Measurements from ENCODE around the gene TEX35. TPM values are rescaled to one million over a fixed set of nuclear protein-coding genes. Genes with fewer than 3 reads are reported as not detected.

TEX35 gene
- total RNA-seq, 1 experiment from 2014 or later = not detected

DNA sequence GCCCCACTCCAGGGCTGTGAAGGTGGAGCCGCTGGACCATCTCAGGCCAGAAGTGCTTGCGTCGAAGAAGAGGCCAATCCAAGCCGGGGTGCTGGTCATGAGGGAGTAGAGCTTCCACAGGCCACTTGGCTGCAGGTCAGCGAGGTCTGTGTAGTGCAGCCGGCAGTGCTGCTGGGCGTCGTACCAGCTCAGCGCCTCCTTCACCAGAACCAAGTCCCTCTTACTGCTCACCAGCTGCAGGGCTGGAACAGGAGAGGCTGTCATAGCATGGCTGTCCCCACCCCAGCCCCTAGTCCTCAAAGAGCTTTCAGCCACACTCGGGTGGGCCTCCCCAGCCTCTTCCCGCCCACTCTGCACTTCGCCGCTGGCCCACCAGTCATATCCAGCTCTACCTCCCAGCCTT lies 18.3 kb upstream of the TEX35 start:
- Histone ChIP-seq H3K4me3 (no peak overlapping the region), H3K4me1 (replicated peaks; ENCODE audit: insufficient read depth) (no peaks in the 10 kb centered on the region), H3K9me2 (ENCODE audit: insufficient read depth) (no peaks in the 10 kb centered on the region), H3K36me3 (ENCODE audit: low read depth) (no peaks in the 10 kb centered on the region), H4K20me1 (ENCODE audit: insufficient read depth) (no peaks in the 10 kb centered on the region), H3K9me3 (ENCODE audit: insufficient read depth, low read depth) (no peaks in the 10 kb centered on the region), H3K4me2 (no peak overlapping the region), H3K27me3 (ENCODE audit: insufficient read depth, low read depth) (no peaks in the 10 kb centered on the region), H3K79me2 (ENCODE audit: low read depth) (no peaks in the 10 kb centered on the region), H3F3A (ENCODE audit: insufficient read depth, low read depth) (peaks cover 3% of the 10 kb centered on the region; the same call in 1 of the 2 replicates), H2AFZ (no peak overlapping the region), H3K27ac (no peak overlapping the region)
- ChIA-PET POLR2A (ENCODE audit: unreplicated experiment) (no interaction called here), CTCF (interaction anchor here (0.6 to 1.1 kb wide), 2 partner anchors 9 to 441 kb away, joined by 3 to 4 read pairs; no protein-coding TSS in a partner anchor)
- TF ChIP-seq, protein P1, sequence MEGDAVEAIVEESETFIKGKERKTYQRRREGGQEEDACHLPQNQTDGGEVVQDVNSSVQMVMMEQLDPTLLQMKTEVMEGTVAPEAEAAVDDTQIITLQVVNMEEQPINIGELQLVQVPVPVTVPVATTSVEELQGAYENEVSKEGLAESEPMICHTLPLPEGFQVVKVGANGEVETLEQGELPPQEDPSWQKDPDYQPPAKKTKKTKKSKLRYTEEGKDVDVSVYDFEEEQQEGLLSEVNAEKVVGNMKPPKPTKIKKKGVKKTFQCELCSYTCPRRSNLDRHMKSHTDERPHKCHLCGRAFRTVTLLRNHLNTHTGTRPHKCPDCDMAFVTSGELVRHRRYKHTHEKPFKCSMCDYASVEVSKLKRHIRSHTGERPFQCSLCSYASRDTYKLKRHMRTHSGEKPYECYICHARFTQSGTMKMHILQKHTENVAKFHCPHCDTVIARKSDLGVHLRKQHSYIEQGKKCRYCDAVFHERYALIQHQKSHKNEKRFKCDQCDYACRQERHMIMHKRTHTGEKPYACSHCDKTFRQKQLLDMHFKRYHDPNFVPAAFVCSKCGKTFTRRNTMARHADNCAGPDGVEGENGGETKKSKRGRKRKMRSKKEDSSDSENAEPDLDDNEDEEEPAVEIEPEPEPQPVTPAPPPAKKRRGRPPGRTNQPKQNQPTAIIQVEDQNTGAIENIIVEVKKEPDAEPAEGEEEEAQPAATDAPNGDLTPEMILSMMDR (conservative IDR thresholded peaks at IDR 0.05) = no peak
- no peak for TF ChIP-seq EZH2 (IDR thresholded peaks at IDR 0.05; ENCODE audit: low read depth)
- BruUV-seq (replicated peaks) = no TSS peak
- intact Hi-C loops (cut with micrococcal nuclease; ENCODE audit: unreplicated experiment) = no loop called here
- DNase-seq = no peak

DNA sequence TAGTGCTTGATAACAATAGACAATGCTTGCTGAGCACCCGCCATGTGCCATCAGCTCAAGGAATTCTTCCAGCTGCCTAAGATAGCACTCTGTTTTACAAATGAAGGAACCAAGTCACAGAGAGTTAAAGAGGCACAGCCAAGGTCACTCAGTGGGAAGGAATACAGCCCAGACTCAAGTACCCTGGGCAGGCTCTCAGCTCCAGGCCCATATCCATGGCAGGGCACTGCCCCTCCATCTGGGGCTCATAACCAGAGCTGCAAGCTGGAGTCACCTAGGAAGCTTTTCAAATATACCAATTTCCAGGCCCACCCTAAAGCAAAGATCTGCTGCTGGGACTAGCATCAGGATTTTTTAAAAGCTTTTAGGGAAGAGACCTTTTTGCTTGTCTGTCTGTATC lies 17.8 kb upstream of the TEX35 start:
- no peak overlapping the region for H3K27ac ChIP-seq
- intact Hi-C loops (cut with micrococcal nuclease; ENCODE audit: unreplicated experiment) = no loop called here
- H3F3A ChIP-seq (ENCODE audit: insufficient read depth, low read depth) = peaks cover 3% of the 10 kb centered on the region; the same call in 1 of the 2 replicates
- no peaks in the 10 kb centered on the region for H3K9me2 ChIP-seq (ENCODE audit: insufficient read depth)
- no peak overlapping the region for H2AFZ ChIP-seq
- TF ChIP-seq EZH2 (IDR thresholded peaks at IDR 0.05; ENCODE audit: low read depth) = no peak
- TF ChIP-seq, protein P1 (conservative IDR thresholded peaks at IDR 0.05) = no peak
- no peaks in the 10 kb centered on the region for H3K79me2 ChIP-seq (ENCODE audit: low read depth)
- ChIA-PET CTCF (interaction anchor here (1.1 kb wide), 1 partner anchor 9 kb away, joined by 4 read pairs; no protein-coding TSS in a partner anchor), POLR2A (ENCODE audit: unreplicated experiment) (interaction anchor here (0.7 kb wide), 1 partner anchor 16 kb away, joined by 4 read pairs; no protein-coding TSS in a partner anchor)
- no peak overlapping the region for H3K4me3 ChIP-seq
- no peaks in the 10 kb centered on the region for H3K27me3 ChIP-seq (ENCODE audit: insufficient read depth, low read depth)
- no peaks in the 10 kb centered on the region for H3K4me1 ChIP-seq (replicated peaks; ENCODE audit: insufficient read depth)
- no peaks in the 10 kb centered on the region for H3K36me3 ChIP-seq (ENCODE audit: low read depth)
- DNase-seq = no peak
- H3K9me3 ChIP-seq (ENCODE audit: insufficient read depth, low read depth) = no peaks in the 10 kb centered on the region
- no peaks in the 10 kb centered on the region for H4K20me1 ChIP-seq (ENCODE audit: insufficient read depth)
- no TSS peak for BruUV-seq (replicated peaks)
- no peak overlapping the region for H3K4me2 ChIP-seq

DNA sequence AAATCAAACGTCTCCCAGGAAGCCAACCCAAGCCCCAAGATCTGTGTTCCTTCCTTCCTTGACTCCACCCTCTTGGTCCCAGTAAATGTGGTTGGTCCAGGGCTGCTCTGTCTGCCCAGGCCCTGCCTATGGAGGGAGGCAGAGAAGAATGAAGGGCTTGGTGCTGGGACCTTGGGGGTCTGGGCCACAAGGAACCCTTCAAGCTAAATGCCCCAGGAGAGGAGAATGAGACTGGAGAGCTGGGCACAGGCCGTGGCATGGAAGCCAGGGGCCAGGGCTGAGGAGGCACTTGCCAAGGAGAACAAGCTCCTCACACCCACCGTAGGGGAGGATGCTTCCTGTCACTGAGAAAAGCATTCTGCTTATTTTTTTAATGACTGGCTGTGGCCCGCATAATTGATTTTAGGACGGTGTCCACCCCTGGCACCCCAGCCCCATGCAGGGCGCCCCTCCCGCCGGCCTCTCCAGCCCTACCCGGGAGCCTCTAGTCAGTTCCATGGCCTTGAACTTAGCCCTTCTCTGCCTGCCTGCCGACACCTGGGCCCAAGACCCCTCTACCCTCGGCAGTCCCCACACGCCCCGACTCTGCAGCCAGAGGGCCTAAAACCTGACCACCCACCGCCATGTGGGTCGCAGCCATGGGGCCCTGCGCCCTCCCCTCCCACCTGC lies 17.0 kb upstream of the TEX35 start:
- no peaks in the 10 kb centered on the region for H3K36me3 ChIP-seq (ENCODE audit: low read depth)
- no peak overlapping the region for H3K4me3 ChIP-seq
- no peak for DNase-seq
- no peaks in the 10 kb centered on the region for H3K9me2 ChIP-seq (ENCODE audit: insufficient read depth)
- CTCF ChIA-PET = no interaction called here
- no peak overlapping the region for H3K27ac ChIP-seq
- H3K27me3 ChIP-seq (ENCODE audit: insufficient read depth, low read depth) = no peaks in the 10 kb centered on the region
- H3K4me2 ChIP-seq = no peak overlapping the region
- H2AFZ ChIP-seq = no peak overlapping the region
- no peaks in the 10 kb centered on the region for H4K20me1 ChIP-seq (ENCODE audit: insufficient read depth)
- POLR2A ChIA-PET (ENCODE audit: unreplicated experiment) = interaction anchor here (0.7 kb wide), 1 partner anchor 15 kb away, joined by 4 read pairs; no protein-coding TSS in a partner anchor
- no TSS peak for BruUV-seq (replicated peaks)
- peaks cover 3% of the 10 kb centered on the region; the same call in 1 of the 2 replicates for H3F3A ChIP-seq (ENCODE audit: insufficient read depth, low read depth)
- H3K4me1 ChIP-seq (replicated peaks; ENCODE audit: insufficient read depth) = no peaks in the 10 kb centered on the region
- H3K79me2 ChIP-seq (ENCODE audit: low read depth) = no peaks in the 10 kb centered on the region
- intact Hi-C loops (cut with micrococcal nuclease; ENCODE audit: unreplicated experiment) = no loop called here
- TF ChIP-seq, protein P1 (conservative IDR thresholded peaks at IDR 0.05) = no peak
- TF ChIP-seq EZH2 (IDR thresholded peaks at IDR 0.05; ENCODE audit: low read depth) = no peak
- H3K9me3 ChIP-seq (ENCODE audit: insufficient read depth, low read depth) = no peaks in the 10 kb centered on the region
